ENCODE measurements around the gene CHMP4A.

DNA sequence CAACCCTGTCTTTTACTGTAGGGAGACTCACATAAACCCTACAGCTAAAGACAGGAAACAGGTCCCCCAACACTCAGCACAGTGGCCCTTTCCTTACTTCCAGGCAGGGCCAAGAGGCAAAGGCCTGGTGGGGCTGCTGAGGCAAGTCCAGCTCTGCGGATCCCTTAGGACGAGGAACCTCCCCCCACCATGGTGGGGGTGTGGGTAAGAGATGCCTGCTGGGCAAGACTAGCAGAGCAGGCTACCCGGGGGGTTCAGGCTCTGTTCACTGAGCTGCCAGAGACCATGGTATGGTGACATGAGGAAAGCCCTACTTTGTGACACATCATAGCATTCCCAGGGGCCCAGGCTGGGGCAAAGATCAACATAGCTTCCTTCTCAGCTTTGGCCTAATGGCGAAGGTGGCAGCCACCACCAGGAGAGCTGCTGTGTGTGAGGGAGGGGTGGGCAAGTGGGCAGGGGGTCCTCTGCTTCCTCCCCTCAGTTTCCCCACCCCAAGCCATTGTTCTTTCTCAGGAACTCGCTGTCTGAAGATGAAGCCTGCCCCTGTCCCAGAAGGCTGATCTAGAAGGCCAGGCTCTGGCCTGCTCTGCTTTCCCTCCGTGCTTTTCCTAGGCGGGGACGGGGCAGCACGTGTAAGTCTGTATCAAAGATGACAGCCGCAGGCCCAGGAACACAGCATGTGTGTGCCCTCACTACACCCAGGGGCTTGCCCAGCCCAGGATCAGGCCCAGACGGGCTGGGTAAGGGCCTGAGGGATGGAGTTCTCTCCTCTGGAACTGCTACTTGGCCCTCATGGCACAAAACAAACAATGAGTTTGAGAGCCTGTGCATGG lies 39.2 kb upstream of the CHMP4A start:
- TF ChIP-seq EP300 (IDR thresholded peaks at IDR 0.05) (no peak), POLR2AphosphoS5 (IDR thresholded peaks at IDR 0.05) (no peak)
- TF ChIP-seq, protein P1, sequence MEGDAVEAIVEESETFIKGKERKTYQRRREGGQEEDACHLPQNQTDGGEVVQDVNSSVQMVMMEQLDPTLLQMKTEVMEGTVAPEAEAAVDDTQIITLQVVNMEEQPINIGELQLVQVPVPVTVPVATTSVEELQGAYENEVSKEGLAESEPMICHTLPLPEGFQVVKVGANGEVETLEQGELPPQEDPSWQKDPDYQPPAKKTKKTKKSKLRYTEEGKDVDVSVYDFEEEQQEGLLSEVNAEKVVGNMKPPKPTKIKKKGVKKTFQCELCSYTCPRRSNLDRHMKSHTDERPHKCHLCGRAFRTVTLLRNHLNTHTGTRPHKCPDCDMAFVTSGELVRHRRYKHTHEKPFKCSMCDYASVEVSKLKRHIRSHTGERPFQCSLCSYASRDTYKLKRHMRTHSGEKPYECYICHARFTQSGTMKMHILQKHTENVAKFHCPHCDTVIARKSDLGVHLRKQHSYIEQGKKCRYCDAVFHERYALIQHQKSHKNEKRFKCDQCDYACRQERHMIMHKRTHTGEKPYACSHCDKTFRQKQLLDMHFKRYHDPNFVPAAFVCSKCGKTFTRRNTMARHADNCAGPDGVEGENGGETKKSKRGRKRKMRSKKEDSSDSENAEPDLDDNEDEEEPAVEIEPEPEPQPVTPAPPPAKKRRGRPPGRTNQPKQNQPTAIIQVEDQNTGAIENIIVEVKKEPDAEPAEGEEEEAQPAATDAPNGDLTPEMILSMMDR (IDR thresholded peaks at IDR 0.05): no peak

Measured in gastroesophageal sphincter (tissue), 3 donors.